CD4-positive, CD25-positive, alpha-beta regulatory T cell (primary cell): ENCODE measurements around the gene SSTR3. TPM values are rescaled to one million over a fixed set of nuclear protein-coding genes. Genes with fewer than 3 reads are reported as not detected.
A peak's percentile ranks its signal among the peaks of the same experiment; 100 is the strongest.
"Not testable (repeated sequence)": the region's sequence is repeated elsewhere in the genome, so short reads cannot be mapped to it uniquely, and the experiment has no call there.

Source experiments
- ATAC-seq, 2 donors: fragments of 150-1000 bp; cut with Tn5 transposase; one replicate each; pipeline ENCODE4 v1.10.0; 2021; ENCODE audit warnings: low read depth in 2 of 2, moderate number of reproducible peaks in 2 of 2, moderate library complexity in 1 of 2
- DNase-seq, 3 donors: peaks; one replicate each; pipeline versions ENCODE4 v3.0.0 to v3.0.0-alpha.2; 2012 to 2022; ENCODE audit warnings: mixed read lengths in 1 of 3
- H3K27ac ChIP-seq: one replicate; pipeline ENCODE4 v1.7.0; 2013; ENCODE audit warnings: mild to moderate bottlenecking, low read length; ENCODE audit not compliant: insufficient read depth, poor library complexity, severe bottlenecking
- H3K27me3 ChIP-seq: one replicate; pipeline ENCODE4 v1.7.0; 2013; ENCODE audit warnings: low read length; ENCODE audit not compliant: control insufficient read depth, insufficient read depth
- H3K36me3 ChIP-seq: one replicate; pipeline ENCODE4 v1.7.0; 2013; ENCODE audit warnings: mild to moderate bottlenecking, low read length, moderate library complexity; ENCODE audit not compliant: control insufficient read depth, insufficient read depth
- H3K4me1 ChIP-seq: 2 replicates; pipeline ENCODE4 v1.7.0; 2013; ENCODE audit warnings: mild to moderate bottlenecking, low read length; ENCODE audit not compliant: insufficient read depth, control insufficient read depth, poor library complexity, severe bottlenecking
- H3K4me3 ChIP-seq: one replicate; pipeline ENCODE4 v1.7.0; 2013; ENCODE audit warnings: low read depth, mild to moderate bottlenecking, low read length, moderate library complexity
- H3K9me3 ChIP-seq, 2 experiments: 1 replicate in 1 of 2; 2 replicates in 1 of 2; pipeline ENCODE4 v1.7.0; 2013; ENCODE audit warnings: low read length in 2 of 2, mild to moderate bottlenecking in 1 of 2, moderate library complexity in 1 of 2; ENCODE audit not compliant: control insufficient read depth in 2 of 2
- H3K27ac Mint-ChIP-seq, 3 donors: one replicate each; pipeline ENCODE4 v1.8.0; 2020 to 2022; ENCODE audit warnings: mild to moderate bottlenecking in 3 of 3, mixed read lengths in 3 of 3, moderate library complexity in 2 of 3
- H3K27me3 Mint-ChIP-seq: one replicate; pipeline ENCODE4 v1.8.0; 2022; ENCODE audit warnings: mild to moderate bottlenecking, mixed read lengths
- H3K36me3 Mint-ChIP-seq: one replicate; pipeline ENCODE4 v1.8.0; 2020; ENCODE audit warnings: mixed read lengths
- H3K4me1 Mint-ChIP-seq, 4 donors: one replicate each; pipeline ENCODE4 v1.8.0; 2020 to 2022; ENCODE audit warnings: mixed read lengths in 4 of 4, mild to moderate bottlenecking in 1 of 4
- H3K4me3 Mint-ChIP-seq, 4 donors: one replicate each; pipeline ENCODE4 v1.8.0; 2020 to 2022; ENCODE audit warnings: mild to moderate bottlenecking in 4 of 4, mixed read lengths in 4 of 4, moderate library complexity in 3 of 4
- H3K9me3 Mint-ChIP-seq, 7 donors: one replicate each; pipeline ENCODE4 v1.8.0; 2020 to 2022; ENCODE audit warnings: mixed read lengths in 7 of 7, mild to moderate bottlenecking in 3 of 7, moderate library complexity in 2 of 7
- polyA plus RNA-seq, 4 donors: library from polyadenylated mRNA; unstranded; fragments of 300-500 nt; fragmentation: Illumina TruSeq; gene quantifications; one replicate each; pipeline ENCODE4 v1.2.3, GENCODE V29; 2021
- total RNA-seq: library from RNA; stranded (reverse); gene quantifications from one replicate; pipeline ENCODE4 v1.2.3, GENCODE V29; 2022

The SSTR3 gene
- total and polyA plus RNA-seq, 5 donors from 2014 or later, result 2.5 to 4.4 (median 4.3) TPM

DNA sequence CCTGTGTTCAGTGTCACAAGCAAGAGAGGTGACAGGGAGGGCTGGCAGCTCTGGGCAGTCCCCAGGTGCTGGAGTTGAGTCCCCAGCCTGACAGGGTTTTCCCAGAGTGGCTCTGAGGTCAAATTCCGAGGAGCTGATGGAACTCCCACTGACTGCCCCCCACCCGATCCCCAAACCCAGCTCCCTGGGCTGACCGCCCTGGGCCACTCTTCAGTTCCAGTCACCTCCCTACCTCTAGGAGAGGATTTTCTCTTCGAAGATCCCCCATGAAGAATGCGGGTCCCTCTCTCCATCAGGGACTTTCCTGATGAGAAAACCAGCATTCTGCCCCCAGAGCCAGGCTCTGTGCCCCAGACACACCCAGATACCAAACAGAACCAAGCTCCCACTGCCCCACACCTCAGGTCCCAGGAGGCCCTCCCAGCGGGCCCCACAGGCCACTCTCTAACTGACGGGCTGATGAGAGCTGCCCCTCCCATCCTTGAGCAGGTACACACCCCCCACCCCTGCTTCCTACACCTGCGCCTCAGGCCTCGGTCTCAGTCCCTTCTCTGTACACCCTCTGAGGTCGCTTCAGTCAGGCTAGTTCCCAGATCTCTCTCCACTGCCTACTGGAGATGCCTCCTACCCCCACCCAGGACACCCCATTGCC lies 43.9 kb upstream of the SSTR3 start:
- Mint-ChIP-seq H3K36me3 (no peaks in the 10 kb centered on the region), H3K9me3 (peaks cover 0 to 1% (median 0%) of the 10 kb centered on the region in 7 donors), H3K27me3 (peaks cover 12% of the 10 kb centered on the region), H3K27ac (peak overlapping the region in 1 of 3 donors; percentile 85), H3K4me3 (peak overlapping the region in 2 of 4 donors; percentile 6 to 54), H3K4me1 (peaks cover 9 to 35% (median 23%) of the 10 kb centered on the region in 4 donors)
- Histone ChIP-seq H3K27ac (no peak overlapping the region), H3K9me3 (no peaks in the 10 kb centered on the region), H3K4me1 (peaks cover 16% of the 10 kb centered on the region), H3K4me3 (no peak overlapping the region), H3K36me3 (no peaks in the 10 kb centered on the region), H3K27me3 (no peaks in the 10 kb centered on the region)
- DNase-seq (no peak), ATAC-seq (no peak)

DNA sequence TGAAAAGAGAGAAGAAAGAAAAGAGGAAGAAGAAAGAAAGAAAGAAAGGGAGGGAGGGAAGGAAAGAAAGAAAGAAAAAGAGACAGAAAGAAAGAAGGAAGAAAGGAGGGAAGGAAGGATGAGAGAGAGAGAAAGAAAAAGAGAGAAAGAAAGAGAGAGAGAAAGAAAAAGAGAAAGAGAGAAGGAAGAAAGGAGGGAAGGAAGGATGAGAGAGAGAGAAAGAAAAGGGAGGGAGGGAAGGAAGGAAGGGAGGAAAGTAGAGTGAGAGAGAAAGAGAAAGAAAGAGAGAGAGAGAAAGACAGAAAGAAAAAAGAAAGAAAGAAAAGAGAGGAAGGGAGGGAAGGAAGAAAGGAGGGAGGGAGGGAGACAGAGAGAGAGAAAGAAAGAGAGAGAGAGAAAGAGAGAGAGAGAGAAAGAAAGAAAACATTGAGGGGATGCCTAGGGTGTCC lies 43.3 kb upstream of the SSTR3 start:
- H3K36me3 Mint-ChIP-seq, result no peaks in the 10 kb centered on the region
- no peaks in the 10 kb centered on the region for H3K9me3 Mint-ChIP-seq
- Histone ChIP-seq H3K36me3 (no peaks in the 10 kb centered on the region), H3K27me3 (no peaks in the 10 kb centered on the region), H3K9me3 (no peaks in the 10 kb centered on the region), H3K4me3 (no peak overlapping the region), H3K27ac (no peak overlapping the region), H3K4me1 (peaks cover 10% of the 10 kb centered on the region)
- H3K27me3 Mint-ChIP-seq, result peaks cover 6% of the 10 kb centered on the region
- DNase-seq (no peak), ATAC-seq (no peak)
- peaks cover 9 to 28% (median 17%) of the 10 kb centered on the region in 4 donors for H3K4me1 Mint-ChIP-seq
- peak overlapping the region in 1 of 4 donors; percentile 52 for H3K4me3 Mint-ChIP-seq
- peak overlapping the region in 1 of 3 donors; percentile 80 for H3K27ac Mint-ChIP-seq

DNA sequence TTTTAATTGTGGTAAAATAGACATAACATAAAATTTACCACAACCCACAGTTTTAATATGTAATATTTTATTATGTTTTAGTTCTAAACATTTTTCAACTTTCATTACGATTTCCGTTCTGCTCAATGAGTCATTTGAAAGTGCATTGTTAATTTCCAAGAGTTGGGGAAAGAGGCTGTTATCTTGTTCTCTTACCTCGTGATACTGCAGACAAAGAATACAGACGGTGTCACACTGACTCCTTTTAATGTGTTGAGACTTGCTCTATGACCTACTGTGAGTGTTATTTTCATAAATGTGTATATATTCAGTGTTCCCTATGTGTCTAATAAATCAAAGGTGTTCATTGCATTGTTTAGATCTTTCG lies 42.6 kb upstream of the SSTR3 start:
- DNase-seq (peak in 1 of 3 donors; percentile 56), ATAC-seq (peak; percentile 66 to 75)
- Mint-ChIP-seq H3K36me3 (no peaks in the 10 kb centered on the region), H3K27me3 (peaks cover 5% of the 10 kb centered on the region), H3K9me3 (no peaks in the 10 kb centered on the region), H3K4me1 (peaks cover 10 to 31% (median 17%) of the 10 kb centered on the region in 4 donors), H3K4me3 (no peak overlapping the region), H3K27ac (peak overlapping the region in 1 of 3 donors; percentile 12)
- Histone ChIP-seq H3K36me3 (no peaks in the 10 kb centered on the region), H3K27ac (no peak overlapping the region), H3K9me3 (no peaks in the 10 kb centered on the region), H3K4me1 (peaks cover 7% of the 10 kb centered on the region), H3K4me3 (no peak overlapping the region), H3K27me3 (no peaks in the 10 kb centered on the region)

DNA sequence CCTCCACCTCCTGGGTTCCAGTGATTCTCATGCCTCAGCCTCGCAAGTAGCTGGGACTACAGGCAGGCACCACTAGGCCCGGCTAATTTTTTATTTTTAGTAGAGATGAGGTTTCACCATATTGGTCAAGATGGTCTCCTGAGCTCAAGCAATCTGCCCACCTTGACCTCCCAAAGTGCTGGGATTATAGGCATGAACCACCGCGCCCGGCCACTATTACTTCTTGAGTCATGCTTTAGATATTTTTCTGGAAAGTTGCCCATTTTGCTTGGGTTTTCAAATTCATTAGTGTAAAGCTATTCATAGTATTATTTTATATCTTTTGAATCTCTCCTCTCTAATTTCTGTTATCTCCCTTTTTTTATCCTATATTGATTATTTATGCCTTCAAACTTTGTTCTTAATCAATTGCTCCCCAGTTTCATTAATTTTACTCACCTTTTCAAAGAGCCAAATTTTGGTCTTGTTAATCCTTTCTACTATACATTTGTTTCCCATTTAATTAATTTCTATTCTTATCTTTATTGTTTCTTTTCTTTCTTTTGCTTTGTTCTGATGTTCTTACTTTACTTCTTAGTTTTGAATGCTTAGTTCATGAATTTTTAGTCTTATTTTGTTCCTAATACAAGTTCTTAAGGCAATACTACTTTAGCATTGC lies 42.1 kb upstream of the SSTR3 start:
- DNase-seq (no peak), ATAC-seq (no peak)
- H3K4me3 Mint-ChIP-seq, result no peak overlapping the region
- Histone ChIP-seq H3K27ac (no peak overlapping the region), H3K27me3 (no peaks in the 10 kb centered on the region), H3K4me1 (peaks cover 7% of the 10 kb centered on the region), H3K4me3 (no peak overlapping the region), H3K36me3 (no peaks in the 10 kb centered on the region), H3K9me3 (no peaks in the 10 kb centered on the region)
- peaks cover 5% of the 10 kb centered on the region for H3K27me3 Mint-ChIP-seq
- no peaks in the 10 kb centered on the region for H3K36me3 Mint-ChIP-seq
- H3K9me3 Mint-ChIP-seq, result no peaks in the 10 kb centered on the region
- no peak overlapping the region for H3K27ac Mint-ChIP-seq
- H3K4me1 Mint-ChIP-seq, result peaks cover 7 to 29% (median 16%) of the 10 kb centered on the region in 4 donors

DNA sequence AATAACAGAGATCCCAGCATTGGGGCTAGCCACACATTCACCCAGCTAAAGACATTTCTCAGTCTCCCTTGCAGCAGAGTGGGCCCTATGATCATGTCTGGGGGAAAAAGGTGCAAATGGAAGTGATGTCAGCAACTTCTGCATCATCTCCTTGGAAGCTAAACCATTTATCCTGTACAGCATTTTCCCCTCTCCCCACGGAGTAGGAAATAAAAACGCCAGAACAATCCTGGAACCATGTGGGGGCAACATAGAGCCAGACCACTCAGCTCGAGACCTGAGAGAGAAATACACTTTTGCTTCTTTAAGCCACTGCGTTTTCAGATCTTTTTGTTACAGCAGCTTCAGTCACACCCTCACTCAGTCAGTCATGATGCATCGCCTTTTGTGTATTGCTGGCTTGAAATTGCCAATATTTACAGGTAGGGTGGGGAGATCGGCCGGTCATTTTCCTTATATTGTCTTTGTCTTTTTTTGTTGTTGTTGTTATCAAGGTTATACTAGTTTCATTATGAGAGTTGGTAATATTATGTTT lies 40.9 kb upstream of the SSTR3 start:
- no peak overlapping the region for H3K27ac ChIP-seq
- H3K36me3 ChIP-seq, result no peaks in the 10 kb centered on the region
- peaks cover 7% of the 10 kb centered on the region for H3K4me1 ChIP-seq
- Mint-ChIP-seq H3K27ac (no peak overlapping the region), H3K9me3 (no peaks in the 10 kb centered on the region), H3K27me3 (peaks cover 5% of the 10 kb centered on the region), H3K36me3 (no peaks in the 10 kb centered on the region), H3K4me3 (no peak overlapping the region), H3K4me1 (peaks cover 8 to 22% (median 13%) of the 10 kb centered on the region in 4 donors)
- no peak overlapping the region for H3K4me3 ChIP-seq
- no peak for ATAC-seq
- DNase-seq, result no peak
- H3K27me3 ChIP-seq, result no peaks in the 10 kb centered on the region
- no peaks in the 10 kb centered on the region for H3K9me3 ChIP-seq

GRCh38 chr22:37251836-37252235 lies 39.6 kb upstream of the SSTR3 start:
- DNase-seq, H3K4me3 ChIP-seq, H3K36me3 ChIP-seq, H3K9me3 ChIP-seq, H3K27ac ChIP-seq, H3K27ac Mint-ChIP-seq, H3K9me3 Mint-ChIP-seq, ATAC-seq, H3K36me3 Mint-ChIP-seq, H3K27me3 ChIP-seq, H3K4me1 ChIP-seq, H3K27me3 Mint-ChIP-seq: not testable (repeated sequence)
- H3K4me3 Mint-ChIP-seq, result peak overlapping the region in 2 of 4 donors; percentile 8 to 28
- peaks cover 9 to 24% (median 13%) of the 10 kb centered on the region in 4 donors for H3K4me1 Mint-ChIP-seq

DNA sequence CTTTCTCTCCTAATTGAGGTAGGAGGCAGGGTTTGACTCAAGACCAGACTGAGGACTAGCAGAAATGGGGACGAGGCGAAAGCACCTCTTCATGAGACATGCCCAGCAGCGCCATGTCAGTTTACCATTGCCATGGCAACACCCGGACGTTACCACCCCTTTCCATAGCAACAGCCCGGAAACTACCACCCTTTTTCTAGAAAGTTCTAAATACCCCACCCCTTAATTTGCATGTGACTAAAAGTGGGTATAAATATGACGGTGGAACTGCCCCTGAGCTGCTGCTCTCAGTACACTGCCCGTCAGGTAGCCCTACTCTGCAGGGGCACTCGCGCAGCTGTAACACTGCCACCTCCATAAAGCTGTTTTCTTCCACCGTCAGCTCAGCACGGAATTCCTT lies 37.7 kb upstream of the SSTR3 start:
- no peak for ATAC-seq
- H3K27me3 ChIP-seq, result no peaks in the 10 kb centered on the region
- H3K9me3 ChIP-seq, result no peaks in the 10 kb centered on the region
- peaks cover 9 to 16% (median 14%) of the 10 kb centered on the region in 4 donors for H3K4me1 Mint-ChIP-seq
- H3K27ac Mint-ChIP-seq, result peak overlapping the region in 2 of 3 donors; percentile 64 to 73
- peaks cover 15% of the 10 kb centered on the region for H3K4me1 ChIP-seq
- peak overlapping the region in 2 of 4 donors; percentile 4 to 48 for H3K4me3 Mint-ChIP-seq
- no peaks in the 10 kb centered on the region for H3K27me3 Mint-ChIP-seq
- H3K9me3 Mint-ChIP-seq, result no peaks in the 10 kb centered on the region
- DNase-seq, result peak in 1 of 3 donors; percentile 33
- H3K36me3 Mint-ChIP-seq, result no peaks in the 10 kb centered on the region
- H3K27ac ChIP-seq, result no peak overlapping the region
- H3K36me3 ChIP-seq, result no peaks in the 10 kb centered on the region
- no peak overlapping the region for H3K4me3 ChIP-seq
